ENCODE results near the gene SERPIND1. TPM values are rescaled to one million over a fixed set of nuclear protein-coding genes. Genes with fewer than 3 reads are reported as not detected.

Gene SERPIND1
- total and polyA plus RNA-seq, 10 of the 15 experiments (the other 5 are each of a cell fraction or from before 2014, with no cell fraction given), result 0.08 to 0.85 (median 0.38) TPM; not detected in 1

GRCh38 chr22:20834725-20835124 is 60.8 kb downstream of the SERPIND1 start:
- RAD21 ChIA-PET (ENCODE audit: unreplicated experiment), result no interaction called here
- 98% methylated on average over 3 of the region's 3 CpGs for WGBS (ENCODE audit: insufficient coverage, insufficient replicate concordance, low lambda C conversion rate, missing lambda C conversion rate)
- Histone ChIP-seq H3K27me3 (replicated peaks in 1 of 2; ENCODE audit: control insufficient read depth in 2 of 2, insufficient read depth in 2 of 2, low read length in 1 of 2) (no peaks in the 10 kb centered on the region), H3K4me2 (ENCODE audit: control insufficient read depth, insufficient read depth) (no peak overlapping the region), H2AFZ (ENCODE audit: control insufficient read depth, low read depth, low read length) (no peak overlapping the region), H3K9ac (ENCODE audit: control insufficient read depth, insufficient read depth, low read length) (no peak overlapping the region), H4K20me1 (ENCODE audit: control insufficient read depth, insufficient read depth) (no peaks in the 10 kb centered on the region), H3K9me3 (replicated peaks; ENCODE audit: control insufficient read depth, insufficient read depth, low read length) (no peaks in the 10 kb centered on the region), H3K4me3 (no peak overlapping the region), H3K4me1 (ENCODE audit: control insufficient read depth, insufficient read depth, low read length) (peaks cover 5% of the 10 kb centered on the region), H3K36me3 (ENCODE audit: control insufficient read depth in 2 of 2, insufficient read depth in 2 of 2, low read length in 1 of 2) (peaks cover 4 to 9% of the 10 kb centered on the region in 2 experiments), H3K27ac (ENCODE audit: control insufficient read depth, insufficient read depth) (no peak overlapping the region), H3K79me2 (ENCODE audit: control insufficient read depth, insufficient read depth, low read length) (peaks cover 3% of the 10 kb centered on the region; the same call in 1 of the 2 replicates)
- no TSS peak for BruUV-seq (replicated peaks)
- POLR2A ChIA-PET, result interaction anchor here (0.5 to 0.8 kb wide), 2 partner anchors 13 to 813 kb away, joined by 4 to 5 read pairs; no protein-coding TSS in a partner anchor
- in situ Hi-C loops (cut with MboI) (no loop called here), intact Hi-C loops (cut with micrococcal nuclease; ENCODE audit: unreplicated experiment) (no loop called here)
- TF ChIP-seq RFX5 (IDR thresholded peaks at IDR 0.05; ENCODE audit: low read depth, low read length), result no peak
- TF ChIP-seq CHD2 (IDR thresholded peaks at IDR 0.05; ENCODE audit: borderline replicate concordance, low read depth, low read length), result no peak
- TF ChIP-seq POLR2AphosphoS2 (IDR thresholded peaks at IDR 0.05; ENCODE audit: low read depth, low read length), result no peak
- no peak for TF ChIP-seq YBX1 (IDR thresholded peaks at IDR 0.05)
- TF ChIP-seq TAF1 (IDR thresholded peaks at IDR 0.05; ENCODE audit: borderline replicate concordance, low read depth, low read length), result no peak
- TF ChIP-seq USF1 (IDR thresholded peaks at IDR 0.05; ENCODE audit: borderline replicate concordance, extremely low read length, insufficient read depth, low read depth, low read length), result no peak
- ATAC-seq (no peak), FAIRE-seq (no peak), DNase-seq (ENCODE audit: low read depth, low spot score) (no peak)
- SMC1A ChIA-PET (ENCODE audit: uncharacterized antibody, unreplicated experiment), result interaction anchor here (1.2 kb wide), 1 partner anchor 22 kb away, joined by 3 read pairs; no protein-coding TSS in a partner anchor
- CTCF ChIA-PET, result interaction anchor here (0.6 to 1.1 kb wide), 4 partner anchors 9 to 744 kb away, joined by 3 to 4 read pairs (median 3); partner anchors contain the start of gene CRKL

Other genes starting within 250 kb of the SERPIND1 start
- gene PI4KA, start 84.7 kb downstream of the SERPIND1 start, total RNA-seq (2014; rRNA removed), result 54.8 and 60.9 TPM in 2 replicates
- 20.4 and 28.9 TPM in 2 replicates for gene PI4KA, start 84.7 kb downstream of the SERPIND1 start, total RNA-seq (2014; rRNA removed; fragmentation: Illumina TruSeq; extraction: Trizol)
- gene PI4KA, start 84.7 kb downstream of the SERPIND1 start, total RNA-seq (2021), result 69.9 and 78.4 TPM in 2 replicates
- 16.3 and 38.1 TPM in 2 replicates for gene PI4KA, start 84.7 kb downstream of the SERPIND1 start, polyA plus RNA-seq (2011; rRNA removed)
- gene PI4KA, start 84.7 kb downstream of the SERPIND1 start, polyA plus RNA-seq (2014; fragmentation: Illumina TruSeq; extraction: Trizol), result 28.0 and 39.7 TPM in 2 replicates
- gene PI4KA, start 84.7 kb downstream of the SERPIND1 start, polyA plus RNA-seq (2014; fragmentation: Nextera tagmentation; extraction: Ambion mirVana), result 1 to 10 TPM; 4.2 to 6.1 TPM
- 44.6 and 55.3 TPM in 2 replicates for gene PI4KA, start 84.7 kb downstream of the SERPIND1 start, polyA plus RNA-seq (2014; rRNA removed)
- gene PI4KA, start 84.7 kb downstream of the SERPIND1 start, polyA plus RNA-seq (2016; fragmentation: Nextera tagmentation; extraction: Ambion mirVana), result 10 to 100 TPM; 45.7 to 49.2 TPM
- 12.3 and 14.6 TPM in 2 replicates for gene SNAP29, start 84.9 kb downstream of the SERPIND1 start, total RNA-seq (2014; rRNA removed)
- gene SNAP29, start 84.9 kb downstream of the SERPIND1 start, total RNA-seq (2014; rRNA removed; fragmentation: Illumina TruSeq; extraction: Trizol), result 13.8 and 14.6 TPM in 2 replicates
- gene SNAP29, start 84.9 kb downstream of the SERPIND1 start, total RNA-seq (2021), result 23.2 and 23.6 TPM in 2 replicates
- 32.2 and 36.9 TPM in 2 replicates for gene SNAP29, start 84.9 kb downstream of the SERPIND1 start, polyA plus RNA-seq (2011; rRNA removed)
- 45.7 and 75.2 TPM in 2 replicates for gene SNAP29, start 84.9 kb downstream of the SERPIND1 start, polyA plus RNA-seq (2014; fragmentation: Illumina TruSeq; extraction: Trizol)
- gene SNAP29, start 84.9 kb downstream of the SERPIND1 start, polyA plus RNA-seq (2014; fragmentation: Nextera tagmentation; extraction: Ambion mirVana), result 1 to 10 TPM; 4.7 to 8.2 TPM
- 32.7 and 33.6 TPM in 2 replicates for gene SNAP29, start 84.9 kb downstream of the SERPIND1 start, polyA plus RNA-seq (2014; rRNA removed)
- 10 to 100 TPM; 38.0 to 42.0 TPM for gene SNAP29, start 84.9 kb downstream of the SERPIND1 start, polyA plus RNA-seq (2016; fragmentation: Nextera tagmentation; extraction: Ambion mirVana)
- gene CRKL, start 143.3 kb downstream of the SERPIND1 start, total RNA-seq (2014; rRNA removed), result 30.8 and 36.6 TPM in 2 replicates
- 25.8 and 25.9 TPM in 2 replicates for gene CRKL, start 143.3 kb downstream of the SERPIND1 start, total RNA-seq (2014; rRNA removed; fragmentation: Illumina TruSeq; extraction: Trizol)
- 57.8 and 61.2 TPM in 2 replicates for gene CRKL, start 143.3 kb downstream of the SERPIND1 start, total RNA-seq (2021)
- 32.4 and 39.3 TPM in 2 replicates for gene CRKL, start 143.3 kb downstream of the SERPIND1 start, polyA plus RNA-seq (2011; rRNA removed)
- 36.7 and 37.5 TPM in 2 replicates for gene CRKL, start 143.3 kb downstream of the SERPIND1 start, polyA plus RNA-seq (2014; fragmentation: Illumina TruSeq; extraction: Trizol)
- 10 to 100 TPM; 12.6 to 17.1 TPM for gene CRKL, start 143.3 kb downstream of the SERPIND1 start, polyA plus RNA-seq (2014; fragmentation: Nextera tagmentation; extraction: Ambion mirVana)
- 29.9 and 33.4 TPM in 2 replicates for gene CRKL, start 143.3 kb downstream of the SERPIND1 start, polyA plus RNA-seq (2014; rRNA removed)
- 10 to 100 TPM; 32.4 to 33.0 TPM for gene CRKL, start 143.3 kb downstream of the SERPIND1 start, polyA plus RNA-seq (2016; fragmentation: Nextera tagmentation; extraction: Ambion mirVana)
- 0.11 and 0.34 TPM in 2 replicates for gene AIFM3, start 193.1 kb downstream of the SERPIND1 start, total RNA-seq (2014; rRNA removed)
- gene AIFM3, start 193.1 kb downstream of the SERPIND1 start, total RNA-seq (2014; rRNA removed; fragmentation: Illumina TruSeq; extraction: Trizol), result not detected in 2 replicates
- 0.26 and 0.40 TPM in 2 replicates for gene AIFM3, start 193.1 kb downstream of the SERPIND1 start, total RNA-seq (2021)
- not detected in 2 replicates for gene AIFM3, start 193.1 kb downstream of the SERPIND1 start, polyA plus RNA-seq (2011; rRNA removed)
- gene AIFM3, start 193.1 kb downstream of the SERPIND1 start, polyA plus RNA-seq (2014; fragmentation: Illumina TruSeq; extraction: Trizol), result not detected in 2 replicates
- gene AIFM3, start 193.1 kb downstream of the SERPIND1 start, polyA plus RNA-seq (2014; fragmentation: Nextera tagmentation; extraction: Ambion mirVana), result not detected
- gene AIFM3, start 193.1 kb downstream of the SERPIND1 start, polyA plus RNA-seq (2014; rRNA removed), result 0.04 and 0.15 TPM in 2 replicates
- under 1 TPM in 1 of 2 experiments, not detected in 1; 0.06 TPM for gene AIFM3, start 193.1 kb downstream of the SERPIND1 start, polyA plus RNA-seq (2016; fragmentation: Nextera tagmentation; extraction: Ambion mirVana)
- gene LZTR1, start 208.2 kb downstream of the SERPIND1 start, total RNA-seq (2014; rRNA removed), result 31.8 and 35.2 TPM in 2 replicates
- gene LZTR1, start 208.2 kb downstream of the SERPIND1 start, total RNA-seq (2014; rRNA removed; fragmentation: Illumina TruSeq; extraction: Trizol), result 13.9 and 14.5 TPM in 2 replicates
- gene LZTR1, start 208.2 kb downstream of the SERPIND1 start, total RNA-seq (2021), result 42.8 and 50.3 TPM in 2 replicates
- gene LZTR1, start 208.2 kb downstream of the SERPIND1 start, polyA plus RNA-seq (2011; rRNA removed), result 8.7 and 17.5 TPM in 2 replicates
- 16.6 and 25.1 TPM in 2 replicates for gene LZTR1, start 208.2 kb downstream of the SERPIND1 start, polyA plus RNA-seq (2014; fragmentation: Illumina TruSeq; extraction: Trizol)
- gene LZTR1, start 208.2 kb downstream of the SERPIND1 start, polyA plus RNA-seq (2014; fragmentation: Nextera tagmentation; extraction: Ambion mirVana), result 1 to 10 TPM in 1 of 2 experiments, under 1 TPM in 1; 0.82 to 1.1 TPM
- 44.0 and 50.1 TPM in 2 replicates for gene LZTR1, start 208.2 kb downstream of the SERPIND1 start, polyA plus RNA-seq (2014; rRNA removed)
- gene LZTR1, start 208.2 kb downstream of the SERPIND1 start, polyA plus RNA-seq (2016; fragmentation: Nextera tagmentation; extraction: Ambion mirVana), result 10 to 100 TPM; 15.0 to 21.2 TPM
- 52.2 and 52.9 TPM in 2 replicates for gene THAP7, start 228.0 kb downstream of the SERPIND1 start, total RNA-seq (2014; rRNA removed)
- 10.5 and 13.6 TPM in 2 replicates for gene THAP7, start 228.0 kb downstream of the SERPIND1 start, total RNA-seq (2014; rRNA removed; fragmentation: Illumina TruSeq; extraction: Trizol)
- gene THAP7, start 228.0 kb downstream of the SERPIND1 start, total RNA-seq (2021), result 30.5 and 35.7 TPM in 2 replicates
- 8.3 and 16.9 TPM in 2 replicates for gene THAP7, start 228.0 kb downstream of the SERPIND1 start, polyA plus RNA-seq (2011; rRNA removed)
- 3.5 and 10.5 TPM in 2 replicates for gene THAP7, start 228.0 kb downstream of the SERPIND1 start, polyA plus RNA-seq (2014; fragmentation: Illumina TruSeq; extraction: Trizol)
- gene THAP7, start 228.0 kb downstream of the SERPIND1 start, polyA plus RNA-seq (2014; fragmentation: Nextera tagmentation; extraction: Ambion mirVana), result 1 to 10 TPM in 1 of 2 experiments, under 1 TPM in 1; 0.66 to 6.9 TPM
- gene THAP7, start 228.0 kb downstream of the SERPIND1 start, polyA plus RNA-seq (2014; rRNA removed), result 52.8 and 53.4 TPM in 2 replicates
- 10 to 100 TPM; 54.4 to 58.3 TPM for gene THAP7, start 228.0 kb downstream of the SERPIND1 start, polyA plus RNA-seq (2016; fragmentation: Nextera tagmentation; extraction: Ambion mirVana)
- gene P2RX6, start 241.1 kb downstream of the SERPIND1 start, total RNA-seq (2014; rRNA removed), result 0.11 TPM in 1 of 2 replicates, not detected in the other
- not detected in 2 replicates for gene P2RX6, start 241.1 kb downstream of the SERPIND1 start, total RNA-seq (2014; rRNA removed; fragmentation: Illumina TruSeq; extraction: Trizol)
- 0.13 TPM in 1 of 2 replicates, not detected in the other for gene P2RX6, start 241.1 kb downstream of the SERPIND1 start, total RNA-seq (2021)
- 0.06 and 0.07 TPM in 2 replicates for gene P2RX6, start 241.1 kb downstream of the SERPIND1 start, polyA plus RNA-seq (2011; rRNA removed)
- 0.03 TPM in 1 of 2 replicates, not detected in the other for gene P2RX6, start 241.1 kb downstream of the SERPIND1 start, polyA plus RNA-seq (2014; fragmentation: Illumina TruSeq; extraction: Trizol)
- not detected for gene P2RX6, start 241.1 kb downstream of the SERPIND1 start, polyA plus RNA-seq (2014; fragmentation: Nextera tagmentation; extraction: Ambion mirVana)
- not detected in 2 replicates for gene P2RX6, start 241.1 kb downstream of the SERPIND1 start, polyA plus RNA-seq (2014; rRNA removed)
- under 1 TPM; 0.06 to 0.21 TPM for gene P2RX6, start 241.1 kb downstream of the SERPIND1 start, polyA plus RNA-seq (2016; fragmentation: Nextera tagmentation; extraction: Ambion mirVana)

Data from GM12878 (cell line).